Activated T-cell treated with anti-CD3 and anti-CD28 coated beads, Interleukin-2, amount 50 U/mL, for 4 hours (primary cell): Measurements from ENCODE around the gene GRIN2A. TPM values are rescaled to one million over a fixed set of nuclear protein-coding genes. Genes with fewer than 3 reads are reported as not detected.

ENCODE experiments used
- ATAC-seq, 2 donors: fragments of 200-7000 bp; cut with Tn5 transposase; one replicate each; pipeline ENCODE4 v1.10.0; 2021
- DNase-seq: peaks from one replicate; pipeline ENCODE4 v3.0.0-alpha.2; 2020
- H3K27me3 Mint-ChIP-seq: one replicate; pipeline ENCODE4 v1.8.0; 2021; ENCODE audit warnings: low read depth, mixed read lengths
- H3K36me3 Mint-ChIP-seq: one replicate; pipeline ENCODE4 v1.8.0; 2022; ENCODE audit warnings: mixed read lengths; ENCODE audit not compliant: insufficient read depth
- H3K4me1 Mint-ChIP-seq: one replicate; pipeline ENCODE4 v1.8.0; 2021; ENCODE audit warnings: low read depth, mixed read lengths
- H3K4me3 Mint-ChIP-seq: one replicate; pipeline ENCODE4 v1.8.0; 2021; ENCODE audit warnings: mild to moderate bottlenecking, moderate library complexity, mixed read lengths
- H3K9me3 Mint-ChIP-seq: one replicate; pipeline ENCODE4 v1.8.0; 2021; ENCODE audit warnings: mixed read lengths
- total RNA-seq, 3 donors: library from RNA; stranded (reverse); gene quantifications; one replicate each; pipeline ENCODE4 v1.2.1, GENCODE V29; 2021

Gene GRIN2A
- total RNA-seq, 3 donors from 2014 or later, result not detected

DNA sequence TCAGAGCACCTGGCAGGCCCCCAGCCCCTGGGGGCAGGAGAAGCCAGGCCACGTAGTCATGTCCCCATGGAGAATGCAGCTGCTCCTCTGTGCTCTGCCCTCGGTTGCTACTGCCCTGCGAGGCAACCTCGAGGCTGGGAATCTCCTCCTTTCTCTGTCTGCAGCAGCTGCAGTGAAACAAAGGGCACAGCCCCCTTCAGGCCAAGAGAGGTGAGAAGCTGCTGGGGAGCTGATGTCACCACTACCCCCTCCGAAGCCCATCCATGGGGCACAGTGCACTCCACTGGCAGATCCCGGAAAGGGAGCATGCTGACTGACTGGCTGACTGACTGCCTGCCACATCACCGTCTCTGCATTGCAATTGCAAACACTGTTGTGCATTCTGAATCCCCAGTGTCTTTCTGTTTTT, 103.7 kb downstream of the GRIN2A start:
- no peaks in the 10 kb centered on the region for H3K4me1 Mint-ChIP-seq
- H3K4me3 Mint-ChIP-seq, result no peak overlapping the region
- H3K9me3 Mint-ChIP-seq, result no peaks in the 10 kb centered on the region
- no peaks in the 10 kb centered on the region for H3K36me3 Mint-ChIP-seq
- no peak for ATAC-seq
- no peak for DNase-seq
- H3K27me3 Mint-ChIP-seq, result peaks cover 2% of the 10 kb centered on the region

GRCh38 chr16:10077861-10078260, 104.4 kb downstream of the GRIN2A start:
- no peak for ATAC-seq
- H3K9me3 Mint-ChIP-seq, result no peaks in the 10 kb centered on the region

DNA sequence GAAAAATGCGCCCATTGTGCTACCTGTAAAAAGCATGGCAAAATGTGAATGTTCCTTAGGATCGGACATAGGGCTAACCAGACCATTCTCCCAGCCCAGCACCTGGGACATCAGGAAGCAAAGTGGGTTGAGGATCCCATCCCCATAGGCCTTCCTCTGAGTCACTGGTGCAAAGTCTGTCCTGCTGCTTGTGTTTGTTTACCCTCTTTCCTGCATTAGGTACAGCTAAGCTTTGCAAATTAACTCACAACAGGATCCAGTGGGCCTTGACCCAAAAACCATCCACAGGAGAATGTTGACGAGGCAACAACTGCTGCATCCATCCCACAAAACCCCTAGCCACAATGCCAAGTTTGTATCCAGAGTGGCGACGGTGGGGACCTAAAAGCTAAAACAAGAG, 106.2 kb downstream of the GRIN2A start:
- Mint-ChIP-seq H3K4me3 (no peak overlapping the region), H3K36me3 (no peaks in the 10 kb centered on the region), H3K9me3 (no peaks in the 10 kb centered on the region), H3K4me1 (no peaks in the 10 kb centered on the region), H3K27me3 (peaks cover 2% of the 10 kb centered on the region)
- DNase-seq (no peak), ATAC-seq (no peak)

More at GRCh38 chr16:10077861-10078260, 104.4 kb downstream of the GRIN2A start:
- Mint-ChIP-seq H3K36me3 (no peaks in the 10 kb centered on the region), H3K27me3 (peaks cover 2% of the 10 kb centered on the region), H3K4me1 (no peaks in the 10 kb centered on the region), H3K4me3 (no peak overlapping the region)
- no peak for DNase-seq

DNA sequence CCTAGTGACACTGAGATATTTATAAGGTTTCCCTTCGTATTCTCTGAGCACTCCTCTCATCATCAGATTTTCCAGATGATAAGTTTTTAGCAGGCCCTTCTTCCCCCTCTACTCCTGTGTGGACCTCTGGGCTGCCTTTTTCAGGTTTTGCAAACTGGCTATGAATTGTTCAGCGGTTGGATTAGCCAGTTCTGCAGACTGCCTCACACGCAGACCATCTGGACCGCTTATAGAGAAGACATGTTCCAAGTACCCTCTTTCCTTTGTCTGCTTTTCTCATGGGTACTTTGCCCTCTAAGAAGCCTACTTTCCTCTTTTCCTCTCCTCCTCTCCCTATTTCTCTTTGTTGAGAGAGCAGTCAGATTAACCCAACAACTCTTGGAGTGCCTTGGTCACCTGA, 111.6 kb downstream of the GRIN2A start:
- ATAC-seq, result no peak

DNA sequence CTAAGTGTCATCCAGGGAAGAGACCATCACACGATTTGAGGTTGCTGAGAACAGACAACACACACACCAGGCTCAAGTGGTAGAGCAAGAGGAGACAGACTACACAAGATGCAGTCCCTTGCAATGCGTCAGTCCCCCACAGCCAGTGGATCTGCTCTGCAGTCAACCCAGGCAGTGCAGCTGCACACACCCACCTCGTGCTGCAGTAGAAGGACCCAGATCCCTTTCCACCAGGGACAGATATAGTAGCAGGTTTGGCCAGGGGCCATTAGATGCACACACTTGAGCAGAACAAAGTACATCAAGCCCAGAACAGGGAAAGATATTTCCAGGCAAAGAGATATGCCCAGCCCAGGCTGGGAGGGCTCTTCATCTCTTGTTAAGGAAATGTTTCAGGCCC, 112.9 kb downstream of the GRIN2A start:
- no peaks in the 10 kb centered on the region for H3K4me1 Mint-ChIP-seq
- no peaks in the 10 kb centered on the region for H3K36me3 Mint-ChIP-seq
- H3K27me3 Mint-ChIP-seq, result peaks cover 2% of the 10 kb centered on the region
- H3K9me3 Mint-ChIP-seq, result peaks cover 4% of the 10 kb centered on the region
- DNase-seq (no peak), ATAC-seq (no peak)
- H3K4me3 Mint-ChIP-seq, result no peak overlapping the region

More for the DNA sequence above, 111.6 kb downstream of the GRIN2A start:
- Mint-ChIP-seq H3K9me3 (no peaks in the 10 kb centered on the region), H3K27me3 (peaks cover 2% of the 10 kb centered on the region), H3K4me3 (no peak overlapping the region), H3K36me3 (no peaks in the 10 kb centered on the region), H3K4me1 (no peaks in the 10 kb centered on the region)
- DNase-seq, result no peak

GRCh38 chr16:10067835-10068234, 114.4 kb downstream of the GRIN2A start:
- no peaks in the 10 kb centered on the region for H3K4me1 Mint-ChIP-seq
- ATAC-seq (no peak), DNase-seq (no peak)
- H3K9me3 Mint-ChIP-seq, result peaks cover 4% of the 10 kb centered on the region
- peaks cover 2% of the 10 kb centered on the region for H3K27me3 Mint-ChIP-seq
- H3K36me3 Mint-ChIP-seq, result no peaks in the 10 kb centered on the region
- no peak overlapping the region for H3K4me3 Mint-ChIP-seq

DNA sequence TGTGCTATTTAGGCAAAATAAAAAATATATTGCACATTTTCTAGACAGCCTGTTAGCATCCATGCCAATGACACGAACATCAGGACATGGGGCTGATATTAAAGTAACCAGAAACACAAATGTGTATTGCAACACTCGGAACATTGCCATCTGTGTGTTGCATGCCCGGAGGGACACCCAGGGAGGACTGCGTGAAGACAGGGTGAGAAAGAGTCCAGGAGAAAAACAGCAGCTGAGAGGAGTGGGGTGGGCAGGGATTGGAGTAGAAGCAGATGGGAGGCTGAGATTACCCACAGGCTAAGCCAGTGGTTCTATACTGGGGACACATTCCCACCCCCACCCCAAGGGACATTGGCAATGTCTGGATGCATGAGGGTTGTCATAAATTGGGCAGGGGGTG, 114.8 kb downstream of the GRIN2A start:
- Mint-ChIP-seq H3K4me1 (no peaks in the 10 kb centered on the region), H3K9me3 (peaks cover 4% of the 10 kb centered on the region), H3K27me3 (peaks cover 2% of the 10 kb centered on the region), H3K4me3 (no peak overlapping the region), H3K36me3 (no peaks in the 10 kb centered on the region)
- ATAC-seq (no peak), DNase-seq (no peak)

DNA sequence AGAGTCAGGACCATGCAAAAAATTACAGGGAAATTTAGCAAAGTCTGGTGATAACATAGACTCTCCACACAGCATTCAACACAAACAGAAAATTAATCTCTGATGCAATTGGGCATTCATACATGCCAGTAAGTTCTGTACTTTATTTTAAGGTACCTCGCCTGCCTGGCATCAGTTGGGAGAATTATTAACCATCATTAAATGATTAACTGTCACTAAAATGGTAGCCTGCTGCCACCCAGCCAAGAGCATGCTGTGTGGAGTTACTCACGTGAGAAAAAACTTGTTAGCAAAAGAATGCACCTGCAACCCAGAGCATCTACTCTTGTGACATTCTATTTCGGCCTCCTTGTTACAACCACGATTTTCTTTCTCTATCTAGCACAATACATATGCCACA, 117.2 kb downstream of the GRIN2A start:
- no peaks in the 10 kb centered on the region for H3K4me1 Mint-ChIP-seq
- H3K36me3 Mint-ChIP-seq, result no peaks in the 10 kb centered on the region
- H3K27me3 Mint-ChIP-seq, result peaks cover 2% of the 10 kb centered on the region
- peaks cover 7% of the 10 kb centered on the region for H3K9me3 Mint-ChIP-seq
- ATAC-seq (no peak), DNase-seq (no peak)
- no peak overlapping the region for H3K4me3 Mint-ChIP-seq

DNA sequence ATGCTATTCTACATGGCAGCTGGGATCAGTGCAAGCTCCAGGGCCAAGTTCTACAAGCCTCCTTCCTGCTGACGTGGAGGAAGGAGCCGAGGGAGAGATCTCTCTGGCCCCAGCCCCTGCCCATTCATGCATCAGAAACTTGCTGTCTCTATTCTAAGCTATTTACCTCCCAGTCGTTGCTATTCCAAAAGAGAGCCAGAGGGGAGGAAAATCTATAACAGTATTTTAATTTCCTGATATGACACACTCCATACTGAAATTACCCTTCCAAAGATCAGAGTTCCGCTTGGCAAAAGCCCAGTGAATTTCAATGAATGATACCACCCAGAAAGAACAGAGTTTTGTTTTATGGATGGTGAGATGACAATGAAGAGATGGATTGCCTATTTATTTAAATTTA, 133.4 kb downstream of the GRIN2A start:
- Mint-ChIP-seq H3K9me3 (no peaks in the 10 kb centered on the region), H3K27me3 (peaks cover 2% of the 10 kb centered on the region), H3K4me1 (no peaks in the 10 kb centered on the region), H3K36me3 (no peaks in the 10 kb centered on the region), H3K4me3 (no peak overlapping the region)
- no peak for ATAC-seq
- DNase-seq, result no peak

DNA sequence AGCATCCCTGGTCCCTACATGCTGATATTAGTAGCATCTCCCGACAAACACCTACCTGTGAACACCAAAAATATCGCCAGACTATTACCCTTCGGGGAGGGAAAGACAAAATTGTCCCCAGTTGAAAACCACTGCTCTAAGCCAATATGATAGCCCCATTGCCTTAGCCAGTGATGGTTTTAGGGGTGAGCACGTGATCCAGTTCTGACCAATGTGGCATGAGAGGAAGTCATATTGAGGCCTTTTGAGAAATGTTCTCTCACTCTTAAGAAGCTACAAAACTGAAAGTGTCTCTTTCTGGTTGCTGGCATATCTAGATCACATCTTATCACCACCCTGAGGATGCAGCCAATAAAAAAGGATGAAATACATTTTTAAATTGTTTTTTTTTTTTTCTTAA, 136.3 kb downstream of the GRIN2A start:
- Mint-ChIP-seq H3K36me3 (no peaks in the 10 kb centered on the region), H3K4me1 (no peaks in the 10 kb centered on the region), H3K4me3 (no peak overlapping the region), H3K9me3 (no peaks in the 10 kb centered on the region), H3K27me3 (peaks cover 2% of the 10 kb centered on the region)
- ATAC-seq (no peak), DNase-seq (no peak)

DNA sequence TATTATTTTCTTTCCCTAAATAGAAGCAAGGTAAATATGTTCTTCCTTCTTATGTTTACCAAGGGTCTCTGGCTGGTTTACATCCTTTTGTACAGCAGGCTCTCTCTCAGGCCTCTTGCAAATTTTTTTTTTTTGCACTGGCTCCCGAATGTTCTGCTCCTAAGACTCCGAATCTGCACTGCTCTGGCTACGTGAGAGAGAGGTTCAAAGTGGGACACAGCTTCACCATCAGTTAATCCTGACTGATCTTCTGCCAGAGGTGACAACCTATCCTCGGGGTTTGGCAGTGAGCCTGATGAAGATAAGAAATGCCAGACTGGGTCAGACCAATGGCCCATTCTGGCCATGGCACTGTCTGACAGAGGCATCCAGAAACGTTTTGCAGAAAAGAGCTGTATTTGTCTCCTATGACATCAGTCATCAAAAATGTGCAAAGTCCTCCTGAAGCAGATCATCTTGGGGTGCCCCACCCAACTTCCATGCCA, 136.9 kb downstream of the GRIN2A start:
- Mint-ChIP-seq H3K4me3 (no peak overlapping the region), H3K36me3 (no peaks in the 10 kb centered on the region), H3K27me3 (peaks cover 2% of the 10 kb centered on the region), H3K9me3 (no peaks in the 10 kb centered on the region), H3K4me1 (no peaks in the 10 kb centered on the region)
- ATAC-seq (no peak), DNase-seq (no peak)

DNA sequence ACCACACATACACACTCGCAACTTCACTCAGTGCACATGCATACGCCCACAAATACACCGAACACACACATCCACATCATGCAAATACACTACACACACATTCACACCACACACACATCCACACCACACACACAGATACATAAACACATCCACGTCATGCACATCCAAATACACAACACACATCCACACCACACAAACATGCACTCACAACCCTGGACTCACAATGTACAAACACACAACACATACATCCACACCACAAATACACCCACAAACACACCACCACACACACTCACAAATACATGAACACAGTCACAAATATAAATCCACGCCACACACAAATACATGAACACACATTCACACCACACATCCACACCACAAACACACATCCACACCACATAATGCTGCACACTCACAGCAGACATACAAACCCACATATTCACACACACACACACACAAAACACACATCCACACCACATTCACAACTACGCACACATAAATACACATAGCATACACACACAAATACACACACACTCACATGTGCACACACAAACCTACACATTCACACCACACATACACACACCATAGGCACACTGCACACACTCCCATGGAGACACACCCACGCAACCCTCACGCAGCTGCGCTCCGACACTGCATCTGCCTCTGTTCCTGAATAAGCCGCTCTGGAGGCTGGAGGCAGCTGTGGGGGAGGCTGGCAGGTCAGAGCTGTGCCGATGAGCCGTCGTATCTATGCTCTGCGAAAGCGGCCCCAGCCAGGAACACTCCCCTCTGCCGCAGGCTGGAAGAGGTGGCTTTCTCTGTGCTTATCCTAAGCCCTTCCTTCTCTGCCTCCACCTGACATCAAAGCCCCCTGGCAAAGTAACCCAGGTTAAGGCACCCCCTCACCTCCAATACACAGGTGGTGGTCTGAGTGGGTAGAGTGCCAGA, 141.8 kb downstream of the GRIN2A start:
- no peak for ATAC-seq
- H3K4me1 Mint-ChIP-seq, result peaks cover 3% of the 10 kb centered on the region
- no peak overlapping the region for H3K4me3 Mint-ChIP-seq

GRCh38 chr16:10039220-10040096, 142.8 kb downstream of the GRIN2A start:
- ATAC-seq (no peak), DNase-seq (no peak)
- peaks cover 17% of the 10 kb centered on the region for H3K27me3 Mint-ChIP-seq

More for the DNA sequence above, 141.8 kb downstream of the GRIN2A start:
- Mint-ChIP-seq H3K9me3 (no peaks in the 10 kb centered on the region), H3K36me3 (no peaks in the 10 kb centered on the region), H3K27me3 (peaks cover 17% of the 10 kb centered on the region)
- DNase-seq, result no peak

DNA sequence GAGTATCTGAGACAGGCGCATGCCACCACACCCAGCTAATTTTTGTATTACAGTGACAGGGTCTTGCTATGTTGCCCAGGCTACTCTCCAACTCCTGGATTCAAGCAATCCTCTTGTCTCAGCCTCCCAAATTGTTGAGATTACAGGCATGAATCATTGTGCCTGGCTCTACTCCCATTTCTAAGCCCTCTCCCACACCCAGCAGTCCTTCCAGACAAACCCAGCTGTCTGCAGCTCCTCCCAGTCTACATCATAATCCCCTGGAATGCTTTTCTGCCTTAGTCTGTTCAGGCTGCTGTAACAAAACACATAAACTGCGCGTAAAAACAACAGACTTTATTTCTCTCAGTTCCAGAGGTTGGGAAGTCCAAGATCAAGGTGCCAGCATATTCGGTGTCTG, 144.5 kb downstream of the GRIN2A start:
- no peaks in the 10 kb centered on the region for H3K9me3 Mint-ChIP-seq
- no peak overlapping the region for H3K4me3 Mint-ChIP-seq
- DNase-seq, result no peak
- H3K27me3 Mint-ChIP-seq, result peaks cover 17% of the 10 kb centered on the region
- H3K4me1 Mint-ChIP-seq, result peaks cover 3% of the 10 kb centered on the region
- no peaks in the 10 kb centered on the region for H3K36me3 Mint-ChIP-seq
- ATAC-seq, result no peak

More at GRCh38 chr16:10039220-10040096, 142.8 kb downstream of the GRIN2A start:
- Mint-ChIP-seq H3K4me1 (peaks cover 3% of the 10 kb centered on the region), H3K4me3 (no peak overlapping the region), H3K36me3 (no peaks in the 10 kb centered on the region), H3K9me3 (no peaks in the 10 kb centered on the region)
